Ishikawa (cell line): ENCODE data around the gene KRTAP4-6.

Experiments
- FOXM1 ChIP-seq: IDR thresholded peaks from 2 replicates; pipeline ENCODE4 v1.6.1; 2012; ENCODE audit warnings: low read depth, borderline replicate concordance
- RAD21 ChIP-seq: IDR thresholded peaks from 2 replicates; pipeline ENCODE4 v1.6.1; 2012; ENCODE audit warnings: low read depth

- TF ChIP-seq RAD21 (no peak), FOXM1 (no peak)
Observed at GRCh38 chr17:41125064-41125463, 15.3 kb downstream of the KRTAP4-6 start.
